CD4-positive, alpha-beta T cell treated with Interleukin-1 beta for 1 hour (primary cell): Measurements from ENCODE around the gene PRODH.
"Not testable (repeated sequence)": the region's sequence is repeated elsewhere in the genome, so short reads cannot be mapped to it uniquely, and the experiment has no call there.

Source experiments
- DNase-seq, 2 donors: peaks; one replicate each; pipeline ENCODE4 v3.0.0-alpha.2; 2020 to 2022

PRODH gene

DNA sequence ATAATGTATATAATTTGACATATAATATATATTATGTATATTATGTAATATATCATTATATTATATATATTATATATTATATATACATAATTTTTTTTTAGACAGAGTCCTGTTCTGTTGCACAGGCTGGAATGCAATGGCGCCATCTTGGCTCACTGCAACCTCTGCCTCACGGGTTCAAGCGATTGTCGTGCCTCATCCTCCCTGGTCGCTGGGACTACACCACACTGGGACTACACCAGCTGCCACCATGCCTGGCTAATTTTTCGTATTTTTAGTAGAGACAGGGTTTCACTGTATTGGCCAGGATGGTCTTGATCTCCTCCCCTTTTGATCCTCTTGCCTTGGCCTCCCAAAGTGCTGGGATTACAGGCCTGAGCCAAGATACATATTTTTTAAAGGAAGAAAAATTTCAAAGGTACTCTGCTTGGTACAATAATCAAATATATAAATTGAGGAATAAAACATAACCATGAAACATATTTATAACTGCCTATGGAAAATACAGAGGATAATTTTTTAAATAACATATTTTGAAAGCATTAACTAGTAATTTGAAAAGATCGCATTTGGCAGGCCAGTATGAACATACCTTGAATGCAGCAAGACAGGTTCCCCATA, 39.9 kb downstream of the PRODH start:
- DNase-seq: not testable (repeated sequence)

- not testable (repeated sequence) for DNase-seq
Observed at GRCh38 chr22:18893775-18894174, 42.3 kb downstream of the PRODH start.

DNA sequence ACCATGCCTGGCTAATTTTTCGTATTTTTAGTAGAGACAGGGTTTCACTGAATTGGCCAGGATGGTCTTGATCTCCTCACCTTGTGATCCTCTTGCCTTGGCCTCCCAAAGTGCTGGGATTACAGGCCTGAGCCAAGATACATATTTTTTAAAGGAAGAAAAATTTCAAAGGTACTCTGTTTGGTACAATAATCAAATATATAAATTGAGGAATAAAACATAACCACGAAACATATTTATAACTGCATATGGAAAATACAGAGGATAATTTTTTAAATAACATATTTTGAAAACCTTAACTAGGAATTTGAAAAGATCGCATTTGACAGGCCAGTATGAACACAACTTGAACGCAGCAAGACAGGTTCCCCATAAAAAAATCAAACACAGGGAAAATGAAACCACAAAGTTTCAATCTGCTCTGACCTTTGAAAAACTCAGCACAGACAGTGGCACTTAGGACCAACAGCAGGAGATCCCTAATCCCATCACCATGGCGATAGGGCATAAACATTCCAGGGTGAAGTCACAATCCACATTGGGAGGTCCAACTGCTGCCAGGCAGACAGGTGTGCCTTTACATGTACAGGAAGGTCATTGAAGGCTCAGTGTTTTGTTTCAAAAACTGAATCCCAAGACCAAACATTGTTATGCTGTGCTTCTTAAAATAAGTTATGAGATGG, 45.4 kb downstream of the PRODH start:
- DNase-seq: not testable (repeated sequence)

DNA sequence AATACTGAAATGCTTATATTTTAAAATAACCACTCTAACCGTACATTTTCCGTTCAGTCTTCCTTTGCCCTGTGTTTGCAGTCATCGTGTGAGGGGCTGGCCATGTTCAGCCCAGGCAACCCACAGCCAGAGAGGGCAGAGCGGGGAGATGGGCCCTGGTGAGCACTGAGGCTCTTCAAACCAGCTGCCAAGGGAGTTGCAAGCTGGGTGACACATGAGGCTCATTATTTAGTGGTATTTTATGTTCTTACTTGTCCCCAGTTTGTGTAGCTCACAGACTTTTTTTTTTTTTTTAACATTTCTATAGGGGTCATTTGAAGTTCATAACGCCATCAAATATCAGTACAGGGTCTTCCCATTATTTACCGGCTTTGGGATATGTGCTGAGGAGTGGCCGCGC, 48.0 kb downstream of the PRODH start:
- DNase-seq: no peak

DNA sequence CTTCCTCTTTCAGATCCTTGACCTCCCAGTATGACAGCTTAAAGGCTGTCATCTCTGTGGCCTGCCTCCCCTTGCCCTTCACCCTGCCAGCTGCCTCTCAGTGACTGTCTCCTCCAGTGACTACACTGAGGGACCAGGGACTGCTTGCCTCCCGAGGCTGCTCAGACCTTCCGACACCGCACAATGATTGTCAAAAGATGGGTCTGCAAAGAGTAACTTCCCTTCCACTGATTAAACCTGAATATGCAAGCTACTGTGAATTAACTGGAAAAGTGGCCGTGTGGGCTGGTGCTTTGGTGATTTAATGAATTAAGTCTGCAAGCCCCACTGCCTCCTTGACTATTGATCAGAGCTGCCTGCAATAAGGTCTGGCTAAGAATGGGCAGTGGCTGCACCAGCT, 51.6 kb downstream of the PRODH start:
- not testable (repeated sequence) for DNase-seq

DNA sequence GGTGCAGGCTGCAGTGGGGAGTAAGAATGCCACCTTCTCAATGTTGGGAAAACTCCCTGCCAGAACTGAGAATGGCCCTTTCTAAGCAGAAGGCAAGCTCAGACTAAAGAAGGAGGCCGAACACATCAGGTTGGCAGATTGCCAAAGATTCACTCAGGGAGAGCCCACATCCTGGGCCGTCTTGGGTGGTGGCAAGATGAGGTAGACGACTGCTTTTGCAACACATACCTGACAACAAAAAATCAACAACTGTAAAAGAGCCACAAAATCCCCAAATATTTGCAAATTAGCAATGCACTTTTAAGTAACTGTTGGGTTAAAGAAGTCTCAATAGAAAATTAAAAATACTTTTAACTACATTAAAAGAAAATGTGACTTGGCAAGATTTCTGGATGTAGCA, 54.8 kb downstream of the PRODH start:
- DNase-seq: peak; percentile 66 to 81
